SK-N-SH (cell line): ENCODE results near the gene TIMM8B.

Source experiments
- CTCF ChIP-seq: fragments of 200-600 bp; sonication (generic); IDR thresholded peaks from 2 replicates; pipeline ENCODE4 v1.6.1; 2017; ENCODE audit warnings: antibody characterized with exemption, mild to moderate bottlenecking, moderate library complexity
- EP300 ChIP-seq, 2 experiments: IDR thresholded peaks; 2 replicates each; pipeline versions ENCODE4 v1.4.0 to v1.6.1; 2012; ENCODE audit warnings: borderline replicate concordance in 1 of 2, low read depth in 1 of 2, low read length in 1 of 2
- MAX ChIP-seq: IDR thresholded peaks from 2 replicates; pipeline ENCODE4 v1.4.0; 2012; ENCODE audit warnings: low read depth
- MEF2A ChIP-seq: IDR thresholded peaks from 2 replicates; pipeline ENCODE4 v1.4.0; 2012; ENCODE audit warnings: low read depth, borderline replicate concordance
- POLR2AphosphoS5 ChIP-seq: IDR thresholded peaks from 2 replicates; pipeline ENCODE4 v1.6.1; 2012; ENCODE audit warnings: low read depth, low read length
- RAD21 ChIP-seq: IDR thresholded peaks from 2 replicates; pipeline ENCODE4 v1.6.1; 2012; ENCODE audit warnings: mild to moderate bottlenecking, low read length
- RCOR1 ChIP-seq: fragments of 150-350 bp; IDR thresholded peaks from 2 replicates; pipeline ENCODE4 v1.6.1; 2017; ENCODE audit warnings: antibody characterized with exemption, low read length
- REST ChIP-seq: IDR thresholded peaks from 2 replicates; pipeline ENCODE4 v1.6.1; 2012; ENCODE audit warnings: mild to moderate bottlenecking, low read depth, low read length, moderate library complexity
- RFX5 ChIP-seq: IDR thresholded peaks from 2 replicates; pipeline ENCODE4 v1.6.1; 2012; ENCODE audit warnings: mild to moderate bottlenecking, improper control_type of control experiment, low read length
- SIN3A ChIP-seq: IDR thresholded peaks from 2 replicates; pipeline ENCODE4 v1.6.1; 2012; ENCODE audit warnings: low read depth, mild to moderate bottlenecking, low read length, moderate library complexity, borderline replicate concordance
- SMC3 ChIP-seq: IDR thresholded peaks from 2 replicates; pipeline ENCODE4 v1.6.1; 2012; ENCODE audit warnings: low read depth, low read length, improper control_type of control experiment

GRCh38 chr11:112113539-112114457 lies 27.2 kb upstream of the TIMM8B start:
- TF ChIP-seq RAD21 (peak; percentile 76), CTCF (peak; percentile 73), POLR2AphosphoS5 (no peak), MAX (no peak), REST (no peak), RCOR1 (no peak), MEF2A (no peak), RFX5 (no peak), EP300 (IDR thresholded peaks at IDR 0.05; ENCODE audit: borderline replicate concordance in 1 of 2, low read depth in 1 of 2, low read length in 1 of 2) (no peak), SIN3A (no peak), SMC3 (peak; percentile 72)
